ENCODE results near the gene AP2A1.

DNA sequence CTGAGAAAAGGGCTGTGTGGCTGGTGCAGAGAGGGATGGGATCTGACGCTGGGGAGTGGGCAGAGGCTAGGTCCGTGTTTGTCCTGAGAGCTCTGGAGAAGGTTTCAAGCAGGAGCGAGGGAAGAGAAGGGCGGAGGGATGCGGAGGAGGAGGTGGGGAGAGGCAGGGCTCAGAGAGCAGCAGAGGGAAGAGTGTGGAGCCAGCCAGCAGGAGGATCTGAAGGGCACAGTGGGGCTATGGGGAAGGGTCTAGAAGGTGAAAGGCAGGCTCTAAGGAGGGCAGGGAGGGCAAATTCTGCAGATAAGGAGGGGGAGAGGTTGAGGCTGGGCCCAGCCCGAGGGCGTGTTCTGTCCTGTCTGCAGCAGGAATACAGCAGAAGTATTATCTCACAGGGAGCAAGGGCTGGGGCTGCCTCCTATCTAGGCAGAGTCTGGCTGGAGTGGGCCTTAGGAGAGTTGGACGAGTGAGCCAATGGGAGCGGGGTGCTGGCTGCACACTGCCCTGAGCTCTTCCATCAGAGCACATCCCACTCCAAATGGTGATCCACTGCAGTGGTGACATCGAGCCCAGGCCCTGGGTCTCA, 6.1 kb downstream of the AP2A1 start:
- TF ChIP-seq, protein P1, sequence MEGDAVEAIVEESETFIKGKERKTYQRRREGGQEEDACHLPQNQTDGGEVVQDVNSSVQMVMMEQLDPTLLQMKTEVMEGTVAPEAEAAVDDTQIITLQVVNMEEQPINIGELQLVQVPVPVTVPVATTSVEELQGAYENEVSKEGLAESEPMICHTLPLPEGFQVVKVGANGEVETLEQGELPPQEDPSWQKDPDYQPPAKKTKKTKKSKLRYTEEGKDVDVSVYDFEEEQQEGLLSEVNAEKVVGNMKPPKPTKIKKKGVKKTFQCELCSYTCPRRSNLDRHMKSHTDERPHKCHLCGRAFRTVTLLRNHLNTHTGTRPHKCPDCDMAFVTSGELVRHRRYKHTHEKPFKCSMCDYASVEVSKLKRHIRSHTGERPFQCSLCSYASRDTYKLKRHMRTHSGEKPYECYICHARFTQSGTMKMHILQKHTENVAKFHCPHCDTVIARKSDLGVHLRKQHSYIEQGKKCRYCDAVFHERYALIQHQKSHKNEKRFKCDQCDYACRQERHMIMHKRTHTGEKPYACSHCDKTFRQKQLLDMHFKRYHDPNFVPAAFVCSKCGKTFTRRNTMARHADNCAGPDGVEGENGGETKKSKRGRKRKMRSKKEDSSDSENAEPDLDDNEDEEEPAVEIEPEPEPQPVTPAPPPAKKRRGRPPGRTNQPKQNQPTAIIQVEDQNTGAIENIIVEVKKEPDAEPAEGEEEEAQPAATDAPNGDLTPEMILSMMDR (IDR thresholded peaks at IDR 0.05), result no peak
- TF ChIP-seq ZNF138 (CRISPR knock-in tag; conservative IDR thresholded peaks at IDR 0.05), result no peak
- TF ChIP-seq JAZF1 (CRISPR knock-in tag; IDR thresholded peaks at IDR 0.05), result no peak
- TF ChIP-seq ZBTB21 (CRISPR knock-in tag; IDR thresholded peaks at IDR 0.05; ENCODE audit: borderline replicate concordance), result no peak
- no peak for TF ChIP-seq ZNF232 (CRISPR knock-in tag; IDR thresholded peaks at IDR 0.05)
- no peak for TF ChIP-seq NR1H2 (CRISPR knock-in tag; IDR thresholded peaks at IDR 0.05)
- TF ChIP-seq, protein P2, sequence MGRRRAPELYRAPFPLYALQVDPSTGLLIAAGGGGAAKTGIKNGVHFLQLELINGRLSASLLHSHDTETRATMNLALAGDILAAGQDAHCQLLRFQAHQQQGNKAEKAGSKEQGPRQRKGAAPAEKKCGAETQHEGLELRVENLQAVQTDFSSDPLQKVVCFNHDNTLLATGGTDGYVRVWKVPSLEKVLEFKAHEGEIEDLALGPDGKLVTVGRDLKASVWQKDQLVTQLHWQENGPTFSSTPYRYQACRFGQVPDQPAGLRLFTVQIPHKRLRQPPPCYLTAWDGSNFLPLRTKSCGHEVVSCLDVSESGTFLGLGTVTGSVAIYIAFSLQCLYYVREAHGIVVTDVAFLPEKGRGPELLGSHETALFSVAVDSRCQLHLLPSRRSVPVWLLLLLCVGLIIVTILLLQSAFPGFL (CRISPR knock-in tag; IDR thresholded peaks at IDR 0.05; ENCODE audit: borderline replicate concordance), result no peak
- TF ChIP-seq AFF4 (CRISPR knock-in tag; IDR thresholded peaks at IDR 0.05; ENCODE audit: borderline replicate concordance), result no peak
- no peak for TF ChIP-seq ELF4 (CRISPR knock-in tag; IDR thresholded peaks at IDR 0.05; ENCODE audit: low read depth)
- no peak for TF ChIP-seq NR2C2 (CRISPR knock-in tag; IDR thresholded peaks at IDR 0.05)
- TF ChIP-seq, protein P3, sequence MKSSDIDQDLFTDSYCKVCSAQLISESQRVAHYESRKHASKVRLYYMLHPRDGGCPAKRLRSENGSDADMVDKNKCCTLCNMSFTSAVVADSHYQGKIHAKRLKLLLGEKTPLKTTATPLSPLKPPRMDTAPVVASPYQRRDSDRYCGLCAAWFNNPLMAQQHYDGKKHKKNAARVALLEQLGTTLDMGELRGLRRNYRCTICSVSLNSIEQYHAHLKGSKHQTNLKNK (CRISPR knock-in tag; IDR thresholded peaks at IDR 0.05), result no peak
- TF ChIP-seq, protein P4, sequence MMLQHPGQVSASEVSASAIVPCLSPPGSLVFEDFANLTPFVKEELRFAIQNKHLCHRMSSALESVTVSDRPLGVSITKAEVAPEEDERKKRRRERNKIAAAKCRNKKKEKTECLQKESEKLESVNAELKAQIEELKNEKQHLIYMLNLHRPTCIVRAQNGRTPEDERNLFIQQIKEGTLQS (CRISPR knock-in tag; conservative IDR thresholded peaks at IDR 0.05), result no peak
- no peak for TF ChIP-seq SP1 (CRISPR knock-in tag; conservative IDR thresholded peaks at IDR 0.05)
- no peak for TF ChIP-seq JUN (CRISPR knock-in tag; IDR thresholded peaks at IDR 0.05)
